SU-DHL-6 (cell line): ENCODE measurements around the gene SLC44A3.

Experiments used
- H2AFZ ChIP-seq: fragments of 200-600 bp; sonication (generic); 2 replicates; pipeline ENCODE4 v1.6.1; 2014; ENCODE audit warnings: low read depth, mild to moderate bottlenecking, moderate library complexity, mixed read lengths, antibody characterized with exemption, low read length; ENCODE audit not compliant: severe bottlenecking
- H3F3A ChIP-seq: fragments of 200-600 bp; shearing (Covaris generic); 2 replicates; pipeline ENCODE4 v1.6.0; 2016; ENCODE audit warnings: antibody characterized with exemption, mild to moderate bottlenecking; ENCODE audit not compliant: insufficient read depth
- H3K27ac ChIP-seq: fragments of 200-600 bp; sonication (generic); 2 replicates; pipeline ENCODE4 v1.5.1; 2016; ENCODE audit warnings: low read depth, mild to moderate bottlenecking, low read length, moderate library complexity, mixed read lengths
- H3K27me3 ChIP-seq: fragments of 200-600 bp; sonication (generic), shearing (Covaris generic); 2 replicates; pipeline ENCODE4 v1.6.0; 2014; ENCODE audit warnings: mild to moderate bottlenecking, low read length
- H3K36me3 ChIP-seq: fragments of 200-600 bp; sonication (generic); 2 replicates; pipeline ENCODE4 v1.6.1; 2014; ENCODE audit warnings: mild to moderate bottlenecking, low read length, mixed read lengths
- H3K4me2 ChIP-seq: fragments of 300-600, 200-600 bp; shearing (Covaris generic), sonication (generic); 2 replicates; pipeline ENCODE4 v1.6.0; 2014; ENCODE audit warnings: low read length, low read depth, mild to moderate bottlenecking; ENCODE audit not compliant: poor library complexity, severe bottlenecking
- H3K4me3 ChIP-seq: fragments of 200-600 bp; sonication (generic); 2 replicates; pipeline ENCODE4 v1.5.1; 2014; ENCODE audit warnings: antibody characterized with exemption, low read length, mild to moderate bottlenecking, mixed read lengths; ENCODE audit not compliant: insufficient read depth, poor library complexity, severe bottlenecking
- H3K79me2 ChIP-seq: fragments of 200-600 bp; sonication (generic); 2 replicates; pipeline ENCODE4 v1.6.1; 2014; ENCODE audit warnings: mild to moderate bottlenecking, low read length, moderate library complexity; ENCODE audit not compliant: insufficient read depth
- H3K9ac ChIP-seq: fragments of 200-600 bp; sonication (generic); 2 replicates; pipeline ENCODE4 v1.7.0; 2014; ENCODE audit warnings: mild to moderate bottlenecking, low read length
- H3K9me2 ChIP-seq: fragments of 200-600 bp; sonication (generic); replicated peaks from 2 replicates; pipeline ENCODE4 v1.6.1; 2014; ENCODE audit warnings: low read length; ENCODE audit not compliant: insufficient read depth
- H3K9me3 ChIP-seq: fragments of 200-600 bp; sonication (generic); 2 replicates; pipeline ENCODE4 v1.6.1; 2014; ENCODE audit warnings: low read length, mixed read lengths; ENCODE audit not compliant: insufficient read depth
- H4K20me1 ChIP-seq: fragments of 200-600 bp; sonication (generic); 2 replicates; pipeline ENCODE4 v1.6.1; 2014; ENCODE audit warnings: low read depth, mild to moderate bottlenecking, antibody characterized with exemption, low read length, moderate library complexity, mixed read lengths
- EZH2phosphoT487 ChIP-seq: fragments of 200-600 bp; sonication (generic), shearing (Covaris generic); conservative IDR thresholded peaks from 2 replicates; pipeline ENCODE4 v1.6.1; 2018; ENCODE audit warnings: mild to moderate bottlenecking, antibody characterized with exemption, low read length, moderate library complexity, mixed read lengths
- TF ChIP-seq, protein P1 (sequence below): fragments of 200-600 bp; sonication (generic); IDR thresholded peaks from one replicate; pipeline ENCODE4 v1.5.1; 2017; ENCODE audit warnings: antibody characterized with exemption, mild to moderate bottlenecking, low read length, moderate library complexity; ENCODE audit not compliant: insufficient read depth, poor library complexity, severe bottlenecking

SLC44A3 gene

DNA sequence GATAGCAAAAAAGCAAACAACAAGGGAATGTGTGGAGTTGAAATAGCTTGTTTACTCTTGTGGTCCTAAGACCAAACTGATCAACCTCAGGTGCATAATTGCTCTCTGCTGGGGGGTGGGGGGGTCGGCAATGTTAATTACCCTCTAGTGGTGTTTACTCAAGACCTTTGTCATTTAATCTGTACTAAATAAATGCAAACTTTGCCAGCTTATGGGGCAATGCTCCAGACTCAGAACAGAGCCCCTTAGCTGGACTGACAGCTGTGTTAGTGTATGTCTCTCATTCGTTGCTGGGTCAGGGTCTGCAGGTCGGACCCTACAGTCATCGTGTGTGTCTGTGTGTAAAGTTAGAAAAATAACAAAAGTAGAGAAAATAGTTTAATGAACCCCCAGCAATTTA lies 7.2 kb upstream of the SLC44A3 start:
- H4K20me1 ChIP-seq, result no peaks in the 10 kb centered on the region

DNA sequence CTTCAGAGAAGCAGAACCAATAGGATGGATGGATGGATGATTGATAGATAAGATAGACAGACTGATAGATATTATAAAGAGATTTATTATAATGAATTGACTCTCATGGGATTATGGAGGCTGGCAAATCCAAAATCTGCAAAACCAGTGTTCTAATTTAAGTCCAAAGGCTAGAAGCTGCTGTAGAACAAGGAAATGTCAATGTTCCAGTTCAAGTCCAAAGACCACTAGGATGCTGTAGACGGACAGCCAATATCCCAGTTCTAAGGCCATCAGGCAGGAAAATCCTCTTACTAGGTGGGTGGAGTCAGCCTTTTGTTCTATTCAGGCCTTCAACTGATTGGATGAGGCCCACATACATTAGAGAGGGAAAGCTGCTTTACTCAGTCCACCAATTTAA lies 4.1 kb upstream of the SLC44A3 start:
- Histone ChIP-seq H3K4me2 (no peak overlapping the region), H3K79me2 (no peaks in the 10 kb centered on the region), H3K27me3 (no peaks in the 10 kb centered on the region), H2AFZ (no peak overlapping the region), H3K27ac (no peak overlapping the region), H4K20me1 (no peaks in the 10 kb centered on the region), H3K9me3 (no peaks in the 10 kb centered on the region), H3F3A (no peaks in the 10 kb centered on the region), H3K4me3 (no peak overlapping the region), H3K36me3 (no peaks in the 10 kb centered on the region; the same call in 1 of the 2 replicates), H3K9me2 (no peaks in the 10 kb centered on the region), H3K9ac (no peak overlapping the region)
- TF ChIP-seq EZH2phosphoT487, result no peak
- TF ChIP-seq, protein P1, sequence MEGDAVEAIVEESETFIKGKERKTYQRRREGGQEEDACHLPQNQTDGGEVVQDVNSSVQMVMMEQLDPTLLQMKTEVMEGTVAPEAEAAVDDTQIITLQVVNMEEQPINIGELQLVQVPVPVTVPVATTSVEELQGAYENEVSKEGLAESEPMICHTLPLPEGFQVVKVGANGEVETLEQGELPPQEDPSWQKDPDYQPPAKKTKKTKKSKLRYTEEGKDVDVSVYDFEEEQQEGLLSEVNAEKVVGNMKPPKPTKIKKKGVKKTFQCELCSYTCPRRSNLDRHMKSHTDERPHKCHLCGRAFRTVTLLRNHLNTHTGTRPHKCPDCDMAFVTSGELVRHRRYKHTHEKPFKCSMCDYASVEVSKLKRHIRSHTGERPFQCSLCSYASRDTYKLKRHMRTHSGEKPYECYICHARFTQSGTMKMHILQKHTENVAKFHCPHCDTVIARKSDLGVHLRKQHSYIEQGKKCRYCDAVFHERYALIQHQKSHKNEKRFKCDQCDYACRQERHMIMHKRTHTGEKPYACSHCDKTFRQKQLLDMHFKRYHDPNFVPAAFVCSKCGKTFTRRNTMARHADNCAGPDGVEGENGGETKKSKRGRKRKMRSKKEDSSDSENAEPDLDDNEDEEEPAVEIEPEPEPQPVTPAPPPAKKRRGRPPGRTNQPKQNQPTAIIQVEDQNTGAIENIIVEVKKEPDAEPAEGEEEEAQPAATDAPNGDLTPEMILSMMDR, result no peak

More for the DNA sequence above, 7.2 kb upstream of the SLC44A3 start:
- no peak overlapping the region for H3K4me3 ChIP-seq
- H3F3A ChIP-seq, result no peaks in the 10 kb centered on the region
- no peaks in the 10 kb centered on the region for H3K9me2 ChIP-seq
- no peaks in the 10 kb centered on the region for H3K27me3 ChIP-seq
- H3K79me2 ChIP-seq, result no peaks in the 10 kb centered on the region
- no peak overlapping the region for H3K27ac ChIP-seq
- no peak for TF ChIP-seq EZH2phosphoT487
- TF ChIP-seq, protein P1, result no peak
- no peaks in the 10 kb centered on the region for H3K9me3 ChIP-seq
- no peak overlapping the region for H3K9ac ChIP-seq
- H3K4me2 ChIP-seq, result no peak overlapping the region
- H2AFZ ChIP-seq, result no peak overlapping the region
- no peaks in the 10 kb centered on the region; the same call in 1 of the 2 replicates for H3K36me3 ChIP-seq

DNA sequence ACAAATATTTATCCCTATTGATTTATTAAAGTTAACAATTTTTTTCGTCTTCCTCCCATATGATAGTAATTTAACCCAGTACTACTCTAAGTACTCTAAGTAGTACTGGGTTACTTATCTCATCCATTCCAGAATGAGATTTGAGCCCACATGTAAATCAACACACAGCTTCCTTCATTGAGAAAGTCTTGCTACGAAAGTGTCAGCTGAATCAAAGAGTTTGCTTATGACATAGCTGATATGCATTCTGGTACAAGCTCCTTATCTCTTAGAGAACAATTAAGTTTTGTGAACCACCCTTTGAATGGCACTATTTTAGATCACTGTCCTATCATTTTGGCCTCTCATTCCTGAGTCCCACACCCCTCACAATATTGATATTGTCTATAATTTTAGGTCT lies 2.4 kb upstream of the SLC44A3 start:
- H3F3A ChIP-seq, result no peaks in the 10 kb centered on the region
- no peak overlapping the region for H2AFZ ChIP-seq
- H3K36me3 ChIP-seq, result no peaks in the 10 kb centered on the region; the same call in 1 of the 2 replicates
- no peaks in the 10 kb centered on the region for H3K27me3 ChIP-seq
- H3K4me2 ChIP-seq, result no peak overlapping the region
- TF ChIP-seq EZH2phosphoT487, result no peak
- TF ChIP-seq, protein P1, result no peak
- H3K9me3 ChIP-seq, result no peaks in the 10 kb centered on the region
- H4K20me1 ChIP-seq, result no peaks in the 10 kb centered on the region
- no peaks in the 10 kb centered on the region for H3K79me2 ChIP-seq
- H3K4me3 ChIP-seq, result no peak overlapping the region
- H3K27ac ChIP-seq, result no peak overlapping the region
- no peaks in the 10 kb centered on the region for H3K9me2 ChIP-seq
- no peak overlapping the region for H3K9ac ChIP-seq
